Fibroblast of peridontal ligament (primary cell): ENCODE data around the gene CFAP298.
"Not testable (repeated sequence)": the region's sequence is repeated elsewhere in the genome, so short reads cannot be mapped to it uniquely, and the experiment has no call there.

ENCODE experiments used
- DNase-seq: peaks from one replicate; pipeline ENCODE4 v3.0.0-alpha.2; 2010; ENCODE audit errors: extremely low read depth

The CFAP298 gene, protein sequence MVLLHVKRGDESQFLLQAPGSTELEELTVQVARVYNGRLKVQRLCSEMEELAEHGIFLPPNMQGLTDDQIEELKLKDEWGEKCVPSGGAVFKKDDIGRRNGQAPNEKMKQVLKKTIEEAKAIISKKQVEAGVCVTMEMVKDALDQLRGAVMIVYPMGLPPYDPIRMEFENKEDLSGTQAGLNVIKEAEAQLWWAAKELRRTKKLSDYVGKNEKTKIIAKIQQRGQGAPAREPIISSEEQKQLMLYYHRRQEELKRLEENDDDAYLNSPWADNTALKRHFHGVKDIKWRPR

DNA sequence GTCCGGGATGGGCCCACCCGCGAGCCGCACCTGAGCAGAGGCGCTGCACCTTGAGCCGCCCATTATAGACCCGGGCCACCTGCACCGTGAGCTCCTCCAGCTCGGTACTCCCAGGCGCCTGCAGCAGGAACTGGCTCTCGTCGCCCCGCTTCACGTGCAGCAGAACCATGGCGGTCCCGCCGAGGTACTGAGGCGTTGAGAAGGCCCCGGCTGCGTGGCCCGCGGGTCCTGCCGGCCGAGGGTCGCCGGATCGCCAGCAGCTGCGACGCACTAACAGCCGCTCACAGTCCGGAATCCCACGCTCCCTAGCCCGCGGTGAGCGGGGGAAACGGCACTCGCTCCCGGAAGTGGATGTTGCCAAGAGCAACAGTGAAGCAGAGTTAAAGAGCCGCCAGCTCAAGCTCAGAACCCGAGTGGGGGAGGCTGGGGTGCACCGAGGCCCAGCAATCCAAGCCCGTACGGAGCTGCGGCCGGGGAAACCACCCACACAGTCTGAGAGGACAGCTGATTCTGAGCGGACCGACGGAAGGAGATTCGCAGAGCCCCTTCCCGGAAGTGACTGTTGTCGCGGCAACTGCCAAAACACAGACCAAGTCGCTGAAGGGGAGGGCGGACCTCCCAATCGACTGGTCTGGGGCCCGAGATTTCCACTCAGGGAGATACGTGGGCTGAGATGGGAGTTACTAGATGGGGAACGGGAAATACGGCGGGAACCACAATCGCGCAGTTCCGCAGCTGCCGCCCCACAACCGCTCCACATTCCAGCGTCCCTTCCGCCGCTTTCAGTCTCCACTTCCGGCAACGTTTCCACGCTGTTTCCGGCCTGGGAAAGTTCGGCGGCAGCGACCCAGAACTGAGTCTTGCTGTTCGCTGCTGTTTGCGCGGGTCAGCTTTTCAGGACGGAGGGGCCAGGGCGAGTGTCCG is at the start of gene CFAP298:
TSS of gene CFAP298 (minus strand) at position 303 of the 924 bp plus-strand sequence. CDS start at position 169, 134 bp downstream.
- DNase-seq = peak; percentile 94

DNA sequence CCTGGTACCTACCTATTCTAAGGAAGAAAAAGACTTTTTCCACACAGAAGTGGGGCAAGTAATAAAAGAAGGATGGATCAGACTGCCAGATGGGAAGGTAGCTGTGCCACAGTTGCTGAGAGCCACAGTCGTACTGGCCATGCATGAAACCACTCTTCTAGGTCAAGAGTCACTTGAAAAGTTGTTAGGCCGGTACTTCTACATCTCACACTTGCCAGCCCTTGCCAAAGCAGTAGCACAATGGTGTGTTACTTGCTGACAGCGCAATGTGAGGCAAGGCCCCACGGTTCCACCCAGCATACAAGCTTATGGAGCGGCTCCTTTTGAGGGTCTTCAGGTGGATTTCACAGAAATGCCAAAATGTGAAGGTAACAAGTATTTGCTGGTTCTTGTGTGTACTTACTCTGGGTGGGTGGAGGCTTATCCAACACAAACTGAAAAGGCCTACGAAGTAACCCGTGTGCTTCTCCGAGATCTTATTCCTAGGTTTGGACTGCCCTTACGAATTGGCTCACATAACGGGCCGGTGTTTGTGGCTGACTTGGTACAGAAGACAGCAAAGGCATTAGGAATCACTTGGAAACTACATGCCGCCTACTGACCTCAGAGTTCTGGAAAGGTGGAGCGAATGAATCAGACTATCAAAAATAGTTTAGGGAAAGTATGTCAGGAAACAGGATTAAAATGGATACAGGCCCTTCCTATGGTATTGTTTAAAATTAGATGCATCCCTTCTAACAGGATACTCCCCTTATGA is 49.0 kb upstream of the CFAP298 start:
- DNase-seq = not testable (repeated sequence)

DNA sequence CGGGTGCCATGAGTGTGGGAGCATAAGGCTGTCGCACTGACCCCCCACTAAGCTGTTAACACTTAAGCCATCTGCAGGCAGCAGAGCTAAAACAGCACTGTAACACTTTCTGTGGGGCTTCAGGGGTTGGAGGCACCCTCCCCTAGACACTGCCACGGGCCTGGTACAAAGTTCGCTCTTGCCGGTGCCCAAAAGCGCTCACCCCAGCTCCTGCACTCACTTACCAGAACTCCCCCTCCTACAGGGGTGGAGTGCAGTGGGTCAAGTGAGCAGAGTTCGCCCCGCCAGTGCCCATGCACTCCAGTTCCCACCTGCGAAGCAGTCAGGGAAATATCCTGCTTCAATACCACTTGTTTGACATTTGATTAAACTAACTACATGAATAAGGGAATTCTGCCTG is 46.3 kb upstream of the CFAP298 start:
- DNase-seq = no peak

DNA sequence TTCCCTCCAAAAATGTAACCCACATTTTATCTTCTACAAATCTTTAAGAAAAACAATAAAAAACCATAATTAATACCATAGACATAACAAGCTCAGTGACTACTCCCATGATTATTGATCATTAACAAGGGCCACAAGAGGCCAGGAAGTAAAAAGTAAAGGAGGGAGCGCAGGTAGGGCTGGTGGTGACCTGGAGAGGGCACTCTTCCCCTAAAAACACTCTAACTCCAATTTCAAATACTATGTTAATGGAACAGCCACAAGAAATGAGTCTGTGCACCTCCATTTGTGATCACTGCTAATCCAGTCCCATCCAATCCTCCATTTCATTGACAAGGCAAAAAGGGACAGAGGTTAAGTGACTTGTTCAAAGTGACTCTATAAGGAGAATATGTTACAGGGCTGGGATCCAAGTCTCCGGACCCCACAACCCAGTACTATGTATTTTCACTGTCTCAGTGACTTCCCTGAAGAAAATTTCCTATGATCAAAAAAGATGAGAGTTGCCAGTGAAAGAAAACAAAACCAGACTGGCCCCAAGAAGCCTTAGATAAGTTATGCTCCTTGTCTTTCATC is 41.2 kb upstream of the CFAP298 start:
- DNase-seq = peak; percentile 15

- DNase-seq = no peak
These were observed 36.0 kb upstream of the CFAP298 start for GRCh38 chr21:32648165-32648564.

DNA sequence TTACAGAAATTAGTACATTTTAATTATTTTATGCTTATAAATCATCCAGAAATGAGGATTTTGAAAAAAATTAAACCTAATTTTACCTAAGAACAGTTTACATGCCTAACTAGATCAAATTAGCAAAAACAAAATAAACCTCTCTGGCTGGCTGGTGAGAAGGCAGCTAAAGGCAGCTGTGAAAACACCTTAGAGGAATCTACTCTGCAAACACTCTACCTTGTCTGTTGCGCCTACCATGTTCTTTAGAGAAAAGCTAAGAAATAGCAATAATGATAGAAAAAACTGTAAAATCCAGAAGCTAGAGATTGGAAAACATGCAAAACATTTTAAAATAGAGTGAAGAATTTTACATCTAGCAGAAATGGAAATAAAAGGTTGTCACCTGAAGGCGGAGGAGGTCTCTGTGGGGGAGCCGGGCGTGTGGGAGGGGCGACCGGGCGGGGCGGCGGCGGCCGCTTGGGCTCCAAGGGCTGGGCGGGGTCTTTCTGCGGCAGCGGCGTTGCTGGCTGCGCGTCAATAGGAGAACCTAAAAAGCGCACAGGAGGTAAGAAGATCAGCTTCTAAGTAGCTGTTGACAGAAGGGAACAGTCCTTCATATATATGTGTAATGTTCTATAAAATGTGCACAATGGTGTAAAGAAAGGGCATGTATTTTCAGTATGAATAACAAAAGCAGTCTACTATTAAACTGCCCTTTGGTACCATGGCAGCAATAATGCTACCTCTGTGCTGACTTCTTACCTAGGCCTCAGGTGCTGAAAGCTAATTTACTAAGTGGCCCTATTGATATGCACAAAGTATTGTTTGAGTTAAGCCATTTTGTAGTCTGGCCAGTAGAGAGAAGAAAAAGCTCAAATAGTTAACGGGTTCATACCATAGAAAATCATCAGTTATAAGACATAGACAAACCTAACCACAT is 33.3 kb upstream of the CFAP298 start:
- no peak for DNase-seq

DNA sequence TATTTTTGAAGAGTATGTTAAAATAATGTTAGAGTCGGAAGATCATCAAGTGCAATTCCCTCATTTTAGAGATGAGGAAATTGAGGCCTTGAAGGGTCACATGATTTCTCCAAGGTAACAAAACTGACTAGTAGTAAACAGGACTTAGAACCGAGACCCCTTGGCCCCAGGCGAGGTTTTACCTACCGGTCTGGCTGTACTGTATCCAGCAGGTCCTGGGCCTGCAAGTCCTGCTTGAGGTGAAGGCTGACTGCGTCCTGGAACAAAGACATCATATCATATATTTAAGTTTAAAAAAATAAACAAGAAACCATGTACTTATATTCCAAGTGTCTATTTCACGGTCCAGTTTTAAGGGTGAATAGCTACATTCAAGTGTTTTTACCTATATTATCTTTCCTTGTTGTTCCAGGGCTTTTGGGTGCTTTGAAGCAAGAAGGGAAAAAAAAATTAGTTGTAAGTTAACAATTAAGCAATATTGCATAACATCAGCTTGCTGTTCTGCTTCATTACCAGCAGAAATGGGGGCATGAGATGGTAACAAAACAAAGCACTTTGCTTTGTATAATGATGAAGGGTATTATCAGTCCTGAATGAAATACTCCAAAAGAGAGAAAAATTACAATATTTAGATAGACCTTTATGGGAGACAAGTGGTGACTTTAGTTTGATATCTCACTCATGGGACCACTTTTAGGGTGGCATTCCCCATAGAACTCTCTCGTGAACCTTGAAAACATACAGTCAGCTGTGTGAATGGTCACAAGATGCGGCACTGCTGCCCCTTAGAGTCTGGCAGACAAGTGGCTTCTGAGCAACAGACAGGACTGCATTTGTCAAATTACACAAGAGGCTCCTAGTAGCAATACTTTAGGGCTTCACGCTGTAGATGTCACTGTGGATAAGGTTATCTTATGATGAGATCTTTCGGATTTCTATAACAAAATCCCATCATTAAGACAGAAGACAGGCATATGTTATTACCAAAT is 29.8 kb upstream of the CFAP298 start:
- no peak for DNase-seq

GRCh38 chr21:32626621-32627196 is 14.5 kb upstream of the CFAP298 start:
- DNase-seq = peak; percentile 82

GRCh38 chr21:32618218-32618617 is 6.0 kb upstream of the CFAP298 start:
- DNase-seq = not testable (repeated sequence)

DNA sequence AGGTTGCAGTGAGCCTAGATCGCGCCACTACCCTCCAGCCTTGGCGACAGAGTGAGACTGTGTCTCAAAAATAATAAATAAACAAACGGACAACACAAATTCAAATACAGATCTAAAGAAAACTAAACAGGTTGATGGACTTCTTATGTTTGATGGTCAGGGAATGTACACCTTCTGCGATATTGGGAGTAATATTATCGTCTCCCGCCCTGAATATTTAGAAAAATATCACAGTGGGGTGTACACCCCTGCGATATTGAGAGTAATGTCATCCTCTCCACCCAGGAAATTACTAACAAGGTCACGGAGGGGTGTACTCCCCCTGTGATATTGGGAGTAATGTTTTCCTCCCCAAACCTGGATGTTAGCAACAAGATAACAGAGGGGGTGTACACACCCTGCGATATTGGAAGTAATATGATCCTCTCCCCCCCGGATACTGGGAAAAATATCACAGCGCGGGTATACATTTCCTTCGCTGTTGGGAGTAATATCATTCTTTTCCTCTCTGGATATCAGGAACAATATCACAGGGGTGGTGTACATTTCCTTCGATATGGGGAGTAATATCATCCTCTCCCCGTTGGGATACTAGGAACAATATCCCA is 1.4 kb upstream of the CFAP298 start:
- no peak for DNase-seq

- no peak for DNase-seq
These were observed 791 bp upstream of the CFAP298 start for GRCh38 chr21:32612999-32613337.

- DNase-seq = peak; percentile 9
These were observed 643 bp downstream of the CFAP298 start for GRCh38 chr21:32611471-32611997.

DNA sequence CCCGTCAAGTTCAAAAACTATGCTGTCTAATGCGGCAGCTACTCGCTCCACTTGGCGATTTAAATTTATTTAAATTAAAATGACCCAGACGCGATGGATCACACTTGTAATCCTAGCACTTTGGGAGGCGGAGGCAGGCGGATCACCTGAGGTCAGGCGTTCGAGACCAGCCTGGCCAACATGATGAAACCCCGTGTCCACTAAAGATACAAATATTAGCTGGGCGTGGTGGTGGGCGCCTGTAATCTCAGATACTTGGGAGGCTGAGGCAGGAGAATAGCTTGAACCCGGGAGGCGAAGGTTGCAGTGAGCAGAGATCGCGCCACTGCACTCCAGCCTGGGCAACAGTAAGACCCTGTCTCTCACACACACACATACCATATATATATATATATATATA is 1.2 kb downstream of the CFAP298 start:
- DNase-seq = not testable (repeated sequence)

GRCh38 chr21:32608851-32609250 is 3.3 kb downstream of the CFAP298 start:
- DNase-seq = no peak

DNA sequence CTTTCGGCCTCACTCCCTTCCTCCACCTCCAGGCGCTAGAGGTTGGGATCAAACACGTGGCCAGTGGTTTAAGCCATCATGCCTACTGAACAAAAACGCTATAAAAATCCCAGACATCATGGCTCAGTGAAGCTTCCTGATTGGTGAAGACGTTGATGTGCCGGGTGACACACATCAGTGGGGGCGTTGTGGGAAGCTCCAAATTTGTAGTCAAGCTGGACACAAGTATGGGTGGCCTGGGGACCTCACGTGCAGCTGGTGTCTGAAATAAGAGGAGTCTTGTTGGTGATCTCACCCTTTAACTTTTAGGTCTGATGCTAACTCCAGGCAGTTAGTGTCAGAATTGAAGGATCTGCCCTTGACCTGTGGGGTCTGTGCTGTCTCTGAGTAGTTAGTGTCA is 6.7 kb downstream of the CFAP298 start:
- DNase-seq = no peak

- no peak for DNase-seq
These were observed 7.7 kb downstream of the CFAP298 start for GRCh38 chr21:32604464-32604863.

DNA sequence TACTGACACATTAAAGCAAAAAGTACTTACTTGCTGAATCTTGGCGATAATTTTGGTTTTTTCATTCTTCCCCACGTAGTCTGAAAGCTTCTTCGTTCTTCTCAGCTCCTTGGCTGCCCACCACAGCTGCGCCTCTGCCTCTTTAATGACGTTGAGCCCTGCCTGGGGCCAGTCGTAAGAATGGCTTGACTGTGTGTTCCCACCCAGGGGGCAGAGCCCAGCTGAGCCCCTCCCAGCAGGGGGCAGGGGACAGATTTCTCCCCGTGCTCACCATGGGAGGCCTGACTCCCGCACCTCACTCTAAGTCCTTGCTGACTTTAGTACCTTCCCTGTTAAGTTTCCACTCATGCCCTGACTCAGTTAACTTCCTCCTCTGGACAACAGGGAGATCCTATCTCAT is 9.0 kb downstream of the CFAP298 start:
- no peak for DNase-seq

- DNase-seq = no peak
These were observed 10.1 kb downstream of the CFAP298 start for GRCh38 chr21:32602099-32602498.

GRCh38 chr21:32599526-32599925 is 12.7 kb downstream of the CFAP298 start:
- DNase-seq = no peak
